ENCODE results near the gene PTPRZ1.

DNA sequence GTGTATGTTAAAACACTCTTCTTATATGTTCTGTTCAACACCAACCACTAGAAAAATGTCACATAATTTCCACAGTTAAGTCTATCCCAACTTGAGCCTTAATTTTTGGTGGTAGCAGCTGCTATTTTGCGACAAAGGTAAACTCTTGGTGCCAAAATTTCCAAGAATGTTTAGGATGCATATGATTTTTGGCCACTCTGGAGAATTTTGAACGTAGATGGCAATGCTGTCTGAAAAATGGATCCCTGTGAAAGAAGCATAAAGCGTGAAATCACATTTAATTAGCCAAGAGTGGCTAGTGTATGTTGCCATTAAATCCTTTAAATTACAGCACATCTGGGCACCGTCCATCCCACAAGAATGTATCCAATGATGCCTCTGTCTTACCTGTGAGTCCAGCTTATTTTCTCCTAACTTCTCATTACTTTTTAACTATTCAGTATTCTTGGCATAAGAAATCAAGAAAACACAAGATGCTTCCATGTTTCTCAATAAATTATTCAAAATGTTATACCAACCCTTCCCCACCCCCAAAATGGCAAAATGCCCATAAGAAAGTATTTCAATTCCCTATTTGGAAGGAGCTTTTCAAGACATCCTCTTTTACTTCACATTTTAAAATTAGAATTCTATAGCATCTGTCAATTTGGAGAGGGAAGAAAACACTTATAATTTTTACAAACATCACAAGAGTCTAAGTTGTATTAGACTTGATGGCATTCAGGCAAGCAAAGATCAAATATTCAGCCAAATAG, 12.4 kb downstream of the PTPRZ1 start:
- TF ChIP-seq EP300 (IDR thresholded peaks at IDR 0.05; ENCODE audit: borderline replicate concordance), result no peak
- no peak for TF ChIP-seq CREB1 (IDR thresholded peaks at IDR 0.05; ENCODE audit: low read depth)
- TF ChIP-seq TEAD4 (IDR thresholded peaks at IDR 0.05), result no peak
